ENCODE measurements around the gene MAB21L4.

- TF ChIP-seq EZH2phosphoT487 (IDR thresholded peaks at IDR 0.05; ENCODE audit: unreplicated experiment) (no peak), CTCF (conservative IDR thresholded peaks at IDR 0.05; ENCODE audit: low read depth in 2 of 2) (no peak), EZH2 (IDR thresholded peaks at IDR 0.05; ENCODE audit: low read depth, unreplicated experiment) (no peak)
Observed at GRCh38 chr2:240918258-240919091, 22.5 kb upstream of the MAB21L4 start.

Data from GM23338 (cell line).